HG03439 (cell line): ENCODE data around the gene RPL32.
"Not testable (repeated sequence)": the region's sequence is repeated elsewhere in the genome, so short reads cannot be mapped to it uniquely, and the experiment has no call there.

Experiments used
- ATAC-seq: cut with Tn5 transposase; IDR thresholded peaks from one replicate; pipeline ENCODE4 v1.9.1; 2021; ENCODE audit warnings: mild to moderate bottlenecking, moderate library complexity; ENCODE audit not compliant: unreplicated experiment

Gene RPL32

DNA sequence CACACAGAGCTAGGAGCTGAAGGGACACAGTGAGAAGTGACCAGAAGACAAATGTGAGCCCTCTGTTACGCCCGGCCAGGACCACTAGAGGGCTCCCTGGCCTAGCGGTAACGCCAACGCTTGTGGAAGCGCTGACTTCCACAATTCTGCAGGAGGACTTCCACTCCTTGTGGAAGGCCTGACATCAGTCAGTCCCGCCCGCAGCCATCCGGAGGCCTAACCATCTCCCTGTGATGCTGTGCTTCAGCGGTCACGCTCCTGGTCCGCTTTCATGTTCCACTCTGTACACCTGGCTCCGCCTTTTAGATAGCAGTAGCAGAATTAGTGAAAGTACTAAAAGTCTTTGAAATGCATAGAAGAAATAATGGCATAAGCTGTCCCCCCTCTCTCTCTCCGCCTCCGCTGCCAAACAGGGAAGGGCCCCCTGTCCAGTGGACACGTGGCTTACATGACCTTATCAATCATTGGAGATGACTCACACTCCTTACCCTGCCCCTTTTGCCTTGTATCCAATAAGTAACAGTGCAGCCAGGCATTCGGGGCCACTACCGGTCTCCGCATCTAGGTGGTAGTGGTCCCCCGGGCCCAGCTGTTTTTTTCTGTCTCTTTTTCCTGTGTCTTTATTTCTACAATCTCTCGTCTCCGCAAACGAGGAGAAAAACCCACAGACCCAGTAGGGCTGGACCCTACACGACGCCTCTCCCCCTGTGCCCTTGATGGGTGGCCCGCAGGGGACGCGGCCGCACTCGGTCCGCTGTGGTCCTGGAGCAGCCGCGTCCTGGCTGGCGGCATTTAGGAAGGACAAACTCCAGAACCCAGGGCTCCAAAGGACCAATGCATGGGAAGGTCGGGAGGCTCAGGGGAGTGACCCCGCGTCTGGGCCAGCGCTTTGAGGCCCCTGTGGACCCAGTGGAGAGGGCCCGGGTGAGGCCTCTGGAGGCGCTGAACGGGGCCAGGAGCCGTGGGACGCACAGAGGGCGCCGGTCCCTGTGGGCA lies 27.0 kb upstream of the RPL32 start:
- peak; percentile 58 for ATAC-seq

DNA sequence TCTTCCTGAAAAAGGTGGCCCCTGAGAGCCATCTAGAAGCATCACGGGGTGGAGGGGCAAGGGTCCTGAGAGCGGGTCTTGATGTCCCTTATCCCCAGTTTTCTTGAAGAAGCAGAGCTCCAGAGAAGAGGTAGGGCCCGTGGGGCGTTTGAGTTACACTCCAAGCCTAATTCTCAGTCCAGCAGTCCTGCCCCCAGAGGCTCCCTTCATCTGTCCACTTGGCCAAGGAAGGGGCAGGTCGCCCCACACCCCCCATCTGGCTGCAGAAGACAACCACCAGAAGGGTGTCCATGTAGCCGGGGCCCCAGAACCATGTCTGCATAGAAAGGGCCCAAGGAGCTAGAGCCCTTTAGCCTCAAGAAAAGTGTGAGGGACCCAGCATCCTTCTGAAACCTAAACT lies 25.5 kb upstream of the RPL32 start:
- ATAC-seq, result no peak

DNA sequence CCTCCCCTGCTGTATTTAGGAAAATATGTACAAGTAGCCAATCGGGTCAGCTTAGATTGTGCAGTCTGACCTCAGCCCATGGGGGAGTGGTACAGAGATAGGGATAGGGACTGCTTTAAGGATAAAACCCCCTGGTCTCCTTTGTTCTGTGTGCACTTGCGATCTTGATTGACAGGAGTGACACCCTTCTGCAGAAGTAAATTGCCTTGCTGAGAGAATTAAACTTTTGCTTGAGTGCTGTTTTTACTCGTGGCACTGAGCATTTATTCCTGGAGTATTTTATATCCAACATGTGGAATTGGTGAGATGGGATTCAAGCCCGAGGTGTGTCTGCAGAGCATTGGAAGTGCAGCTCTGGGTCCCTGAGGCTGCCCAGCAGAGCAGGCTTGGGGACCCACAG lies 23.9 kb upstream of the RPL32 start:
- ATAC-seq, result no peak

DNA sequence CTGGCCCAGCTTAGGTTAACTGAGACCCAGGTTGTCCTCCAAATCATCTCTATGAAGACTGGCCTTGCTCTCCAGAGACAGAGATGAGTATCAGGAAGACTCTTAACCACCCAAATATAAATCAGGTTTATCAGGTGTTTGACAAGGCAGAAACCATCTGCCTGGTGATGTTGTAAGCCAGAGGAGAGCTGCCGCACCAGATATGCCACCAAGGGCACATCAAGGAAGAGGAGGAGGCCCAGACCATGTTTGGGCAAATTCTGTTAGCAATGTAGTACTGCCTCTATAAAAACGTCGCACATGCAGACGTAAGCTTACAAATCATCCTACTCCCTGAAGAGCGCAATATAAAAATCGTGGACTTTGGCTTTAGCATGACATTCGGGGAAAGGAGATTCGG lies 21.0 kb upstream of the RPL32 start:
- ATAC-seq, result no peak

DNA sequence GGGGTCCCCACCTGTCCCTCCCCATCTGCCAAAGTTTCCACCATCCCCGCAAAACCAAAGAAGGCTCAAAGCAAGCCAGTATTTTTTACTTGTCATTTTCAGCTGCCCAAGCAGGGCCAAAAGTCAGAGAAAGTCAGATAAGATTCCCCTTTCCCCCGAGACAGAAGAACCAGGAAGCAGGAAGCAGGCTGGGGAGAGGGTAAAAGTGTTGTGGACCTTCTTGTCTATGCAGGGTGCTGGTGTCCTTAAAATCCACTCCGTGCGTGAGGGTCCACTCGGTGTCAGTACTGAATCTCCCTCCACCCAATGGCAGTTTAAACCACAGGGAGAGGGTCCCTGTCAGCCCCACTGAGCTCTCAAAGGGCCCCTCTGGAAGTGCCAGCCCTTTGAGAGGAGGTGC lies 20.2 kb upstream of the RPL32 start:
- no peak for ATAC-seq

DNA sequence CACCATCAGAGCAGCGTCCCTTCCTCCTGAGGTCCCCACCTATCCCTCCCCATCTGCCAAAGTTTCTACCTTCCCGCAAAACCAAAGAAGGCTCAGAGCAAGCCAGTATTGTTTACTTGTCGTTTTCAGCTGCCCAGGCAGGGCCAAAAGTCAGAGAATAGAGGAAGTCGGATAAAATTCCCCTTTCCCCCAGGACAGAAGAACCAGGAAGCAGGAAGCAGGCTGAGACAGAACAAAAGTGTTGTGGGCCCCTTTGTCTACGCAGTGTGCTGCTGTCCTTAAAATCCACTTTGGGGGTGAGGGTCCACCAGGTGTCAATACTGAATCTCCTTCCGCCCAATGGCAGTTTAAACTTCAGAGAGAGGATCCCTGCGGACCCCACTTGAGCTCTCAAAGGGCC lies 18.5 kb upstream of the RPL32 start:
- ATAC-seq, result no peak

DNA sequence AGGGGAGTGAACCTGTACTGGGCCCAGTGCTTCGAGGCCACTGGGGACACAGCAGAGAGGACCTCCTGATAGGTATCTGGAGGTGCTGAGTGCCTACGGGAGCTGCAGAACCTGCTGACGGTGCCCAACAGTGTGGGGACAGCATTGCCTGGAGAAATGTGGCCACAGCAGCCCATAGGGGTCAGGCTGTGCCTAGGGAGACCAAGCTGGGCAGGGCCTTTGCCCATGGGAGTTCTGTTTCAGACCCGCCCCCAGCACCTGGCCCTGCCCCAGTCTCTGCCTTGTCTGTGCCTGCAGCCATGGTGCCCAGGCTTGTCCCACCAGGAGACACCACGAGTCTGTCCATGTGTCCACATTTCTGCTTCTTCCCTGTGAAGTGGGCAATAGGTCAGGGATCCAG lies 15.3 kb upstream of the RPL32 start:
- ATAC-seq, result no peak

DNA sequence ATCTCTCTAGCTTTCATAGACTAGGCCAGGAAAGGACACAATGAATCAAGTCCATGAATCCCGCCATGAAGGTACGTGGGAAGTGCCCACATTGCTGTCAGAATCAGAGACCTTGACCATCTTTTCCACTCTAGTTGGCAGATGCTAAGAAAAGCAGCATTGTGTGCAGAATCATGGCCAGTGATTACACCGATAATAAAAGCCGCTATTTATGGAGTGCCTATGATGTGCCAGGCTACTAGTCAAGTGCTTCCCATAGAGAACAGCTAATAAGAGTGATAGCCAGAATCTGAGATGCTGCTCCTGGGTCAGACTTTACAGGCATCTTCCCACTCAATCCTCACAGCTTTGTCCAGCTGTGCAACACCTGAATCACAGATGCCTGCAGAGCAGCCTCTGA lies 13.2 kb upstream of the RPL32 start:
- ATAC-seq, result no peak

DNA sequence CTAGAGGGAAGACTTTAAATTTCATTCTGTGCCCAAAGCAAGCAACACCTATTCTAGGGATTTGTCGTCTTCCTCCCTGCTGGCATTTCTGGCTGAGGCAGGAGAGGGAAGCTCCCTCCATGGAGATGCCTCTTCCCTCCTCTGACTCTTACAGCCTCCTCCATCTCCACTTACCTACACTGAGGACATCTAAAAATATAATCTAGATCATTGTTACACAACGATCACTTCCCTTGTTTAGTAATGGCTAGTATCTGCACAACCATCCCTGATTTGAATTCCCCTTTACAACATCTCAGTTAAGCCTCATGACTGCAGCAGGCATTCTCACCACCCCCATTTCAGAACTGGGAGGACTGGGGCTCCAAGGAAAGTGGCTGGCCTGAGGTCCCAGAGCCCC lies 12.5 kb upstream of the RPL32 start:
- not testable (repeated sequence) for ATAC-seq

DNA sequence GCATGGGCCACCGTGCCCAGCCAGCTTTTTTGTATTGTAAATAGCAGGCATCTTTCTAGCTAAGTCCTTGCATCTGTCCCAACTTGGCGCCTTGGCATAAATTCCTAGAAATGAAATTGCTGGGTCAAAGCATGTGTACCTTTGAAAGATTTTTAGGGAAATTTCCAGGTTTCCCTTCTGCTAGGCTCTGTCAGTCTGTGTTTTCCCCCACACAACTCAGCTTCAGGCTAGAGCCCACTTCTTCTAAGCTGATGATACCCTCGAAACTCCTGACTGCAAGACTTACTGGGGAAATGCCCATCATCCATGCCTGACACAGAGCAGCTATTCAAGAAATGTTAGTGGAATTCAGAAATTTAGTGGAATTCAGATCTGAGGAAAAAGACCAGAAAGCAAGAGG lies 10.8 kb upstream of the RPL32 start:
- ATAC-seq, result no peak

DNA sequence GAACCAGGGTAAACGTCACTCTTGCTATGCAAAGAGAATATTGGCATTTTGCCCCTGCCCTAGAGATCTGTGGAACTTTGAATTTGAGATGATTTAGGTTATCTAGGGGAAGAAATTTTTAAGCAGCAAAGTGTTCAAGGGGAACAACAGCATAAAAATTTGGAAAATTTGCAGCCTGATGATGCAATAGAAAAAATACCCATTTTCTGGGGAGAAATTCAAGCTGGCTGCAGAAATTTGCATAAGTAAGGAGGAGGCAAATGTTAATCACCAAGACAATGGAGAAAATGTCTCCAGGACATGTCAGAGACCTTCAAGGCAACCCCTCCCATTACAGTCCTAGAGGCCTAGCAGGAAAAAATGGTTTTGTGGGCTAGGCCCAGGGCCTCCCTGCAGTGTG lies 4.4 kb upstream of the RPL32 start:
- ATAC-seq, result no peak

DNA sequence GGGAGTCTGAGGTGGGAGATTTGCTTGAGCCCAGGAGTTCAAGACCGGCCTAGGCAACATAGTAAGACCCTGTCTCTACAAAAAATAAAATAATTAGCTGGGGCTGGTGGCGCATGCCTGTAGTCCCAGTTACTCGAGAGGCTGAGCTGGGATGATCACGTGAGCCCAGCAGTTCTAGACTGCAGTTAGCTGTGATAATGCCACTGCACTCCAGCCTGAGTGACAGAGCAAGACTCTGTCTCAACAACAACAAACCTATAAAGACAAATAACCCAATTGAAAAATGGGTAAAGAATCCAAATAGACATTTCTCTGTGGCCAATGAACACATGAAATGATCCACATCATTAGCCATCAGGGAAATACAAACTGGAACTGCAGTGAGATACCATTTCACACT lies 1.1 kb upstream of the RPL32 start:
- ATAC-seq, result no peak

DNA sequence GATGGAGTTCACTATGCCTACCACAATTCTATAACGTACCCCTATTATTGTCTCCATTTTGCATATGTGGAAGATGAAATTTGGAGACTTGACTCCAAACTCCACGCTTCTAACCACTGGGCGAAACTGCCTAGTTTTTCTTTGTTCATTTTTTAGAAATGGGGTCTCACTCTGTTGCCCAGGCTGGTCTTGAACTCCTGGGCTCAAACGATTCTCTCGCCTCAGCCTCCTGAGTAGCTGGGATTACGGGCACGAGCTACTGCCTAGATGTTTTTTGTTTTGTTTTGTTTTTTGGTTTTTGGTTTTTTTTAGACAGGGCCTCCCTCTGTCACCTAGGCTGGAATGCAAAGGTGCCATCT lies 584 bp upstream of the RPL32 start:
- no peak for ATAC-seq

DNA sequence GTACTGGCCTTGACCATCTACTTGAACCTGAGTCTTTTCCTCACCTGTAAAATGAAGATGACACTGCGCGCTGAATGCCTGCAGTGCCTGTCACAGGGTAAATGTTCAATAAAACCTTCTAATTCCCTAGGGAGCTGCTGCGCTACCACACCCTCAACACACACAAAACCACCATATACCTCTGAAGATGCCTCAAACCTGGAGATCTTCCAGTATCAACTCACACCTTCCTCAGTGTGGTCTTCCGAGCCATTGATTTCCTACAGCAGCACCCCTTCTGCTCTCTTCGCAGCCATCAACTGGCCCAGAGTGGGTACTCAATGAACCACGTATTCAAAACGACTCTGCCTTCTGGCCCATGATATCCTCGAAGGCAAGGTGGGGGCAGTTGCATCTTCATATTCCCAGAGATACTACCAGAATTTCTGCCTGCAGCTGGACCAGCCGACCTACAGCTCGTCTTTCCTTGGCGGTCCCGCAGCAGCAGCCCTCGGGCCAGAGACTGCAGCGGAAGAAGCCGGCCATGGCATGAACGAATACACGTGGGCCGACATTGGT lies 695 bp downstream of the RPL32 start:
- ATAC-seq, result peak; percentile 27

DNA sequence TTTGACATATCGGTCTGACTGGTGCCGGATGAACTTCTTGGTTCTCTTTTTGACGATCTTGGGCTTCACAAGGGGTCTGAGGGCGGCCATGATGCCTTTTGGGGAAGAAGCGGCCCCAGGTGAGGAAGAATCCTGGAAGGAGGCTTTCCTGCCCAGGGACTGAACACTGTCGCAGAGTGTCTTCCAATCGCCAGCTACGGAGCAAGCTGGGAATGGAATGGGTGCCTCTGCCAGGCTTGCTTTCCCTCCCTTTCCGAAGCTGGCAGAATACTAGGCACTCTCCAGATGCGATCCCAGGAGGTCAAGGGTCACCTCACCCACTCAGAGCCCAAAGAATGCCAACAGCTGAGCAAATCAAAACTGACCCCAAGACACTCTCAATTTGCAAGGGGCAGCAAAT lies 1.2 kb downstream of the RPL32 start:
- ATAC-seq, result not testable (repeated sequence)

DNA sequence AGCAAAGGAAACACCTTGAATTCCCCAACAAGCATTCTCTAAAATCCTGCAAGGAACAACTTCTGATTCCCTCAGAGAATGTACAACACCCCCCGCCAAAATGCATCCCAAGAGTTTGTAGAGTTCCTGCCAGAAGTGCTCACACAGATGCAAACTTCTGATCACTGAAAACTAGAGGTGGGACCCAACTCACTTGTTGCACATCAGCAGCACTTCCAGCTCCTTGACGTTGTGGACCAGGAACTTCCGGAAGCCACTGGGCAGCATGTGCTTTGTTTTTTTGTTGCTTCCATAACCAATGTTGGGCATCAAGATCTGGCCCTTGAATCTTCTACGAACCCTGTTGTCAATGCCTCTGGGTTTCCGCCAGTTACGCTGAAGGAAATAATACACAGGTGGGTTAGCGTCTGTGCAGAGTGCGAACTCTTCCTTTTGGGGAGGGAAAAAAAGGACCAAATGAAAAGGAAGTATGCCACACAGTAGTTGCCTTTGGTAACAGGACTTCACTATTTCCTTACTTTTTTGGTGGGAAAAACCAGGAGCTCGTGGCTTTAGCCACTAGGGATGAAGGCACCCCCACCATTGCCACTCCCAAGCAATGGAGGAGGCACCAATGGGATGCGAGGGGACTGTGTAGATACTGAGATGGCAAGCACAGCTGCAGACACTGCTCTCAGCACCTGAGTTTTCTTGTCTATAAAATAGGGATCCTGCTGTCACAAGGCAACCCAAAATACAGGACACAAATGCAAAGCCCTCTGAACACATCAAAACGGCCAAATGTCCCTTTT lies 2.0 kb downstream of the RPL32 start:
- ATAC-seq, result no peak

DNA sequence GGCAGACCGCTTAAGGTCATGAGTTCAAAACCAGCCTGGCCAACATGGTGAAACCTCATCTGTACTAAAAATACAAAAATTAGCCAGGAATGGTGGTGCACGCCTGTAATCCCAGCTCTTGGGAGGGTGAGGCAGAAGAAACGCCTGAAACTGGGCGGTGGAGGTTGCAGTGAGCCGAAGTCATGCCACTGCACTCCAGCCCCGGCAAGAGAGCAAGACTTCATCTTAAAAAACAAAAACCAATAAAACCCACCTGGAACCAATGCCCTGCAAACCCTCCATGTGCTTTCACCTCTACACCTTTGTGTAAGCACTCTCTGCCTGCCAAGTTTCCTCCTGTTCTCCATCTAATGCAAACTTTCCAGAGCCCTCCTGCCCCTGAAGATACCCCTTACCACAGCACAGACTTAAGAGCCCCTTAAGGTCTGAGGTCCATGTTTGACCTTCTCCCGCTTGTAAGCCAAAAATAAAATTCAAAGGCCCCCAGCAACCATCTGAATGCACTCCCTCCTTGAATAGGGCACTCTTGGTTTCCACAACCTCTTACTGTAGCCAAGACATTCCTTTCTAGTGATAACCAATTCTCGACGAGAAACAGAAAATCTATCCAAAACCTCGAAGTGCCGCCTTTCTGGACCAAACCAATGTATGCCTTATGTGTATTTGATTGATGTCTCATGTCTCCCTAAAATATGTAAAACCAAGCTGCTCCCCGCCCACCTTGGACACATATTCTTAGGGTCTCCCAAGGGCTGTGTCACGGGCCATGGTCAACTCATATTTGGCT lies 3.0 kb downstream of the RPL32 start:
- no peak for ATAC-seq

DNA sequence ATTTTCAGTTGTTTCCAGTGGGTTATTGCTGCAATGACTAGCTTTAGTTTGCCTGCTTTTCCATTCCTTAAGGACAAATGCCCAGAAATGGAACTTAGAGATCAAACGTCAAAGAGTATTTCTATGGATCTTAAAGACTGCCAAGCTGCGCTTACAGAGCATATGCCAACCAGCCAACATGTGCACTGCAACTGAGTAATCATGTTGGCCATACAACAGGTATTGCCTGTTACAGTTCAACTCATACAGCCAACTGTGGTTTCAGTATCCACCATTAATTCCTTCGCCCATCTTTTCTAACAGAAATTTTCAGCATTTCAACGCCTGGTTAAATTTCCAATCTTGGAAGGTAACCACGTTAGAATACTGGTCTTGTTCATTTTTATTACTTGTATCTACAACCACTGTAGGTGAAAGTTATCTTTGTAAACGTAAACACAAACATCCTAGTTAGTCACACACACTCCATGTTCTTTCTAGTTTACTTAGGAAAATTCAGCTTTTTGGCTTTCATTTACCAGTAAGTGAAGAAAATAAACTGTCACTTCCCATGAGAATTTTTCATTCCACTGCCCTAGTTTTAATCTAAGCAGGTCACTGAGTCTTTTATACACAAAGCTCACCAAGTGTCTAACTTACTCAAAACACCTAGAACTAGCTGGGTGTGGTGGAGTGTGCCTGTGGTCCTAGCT lies 3.9 kb downstream of the RPL32 start:
- ATAC-seq, result no peak

DNA sequence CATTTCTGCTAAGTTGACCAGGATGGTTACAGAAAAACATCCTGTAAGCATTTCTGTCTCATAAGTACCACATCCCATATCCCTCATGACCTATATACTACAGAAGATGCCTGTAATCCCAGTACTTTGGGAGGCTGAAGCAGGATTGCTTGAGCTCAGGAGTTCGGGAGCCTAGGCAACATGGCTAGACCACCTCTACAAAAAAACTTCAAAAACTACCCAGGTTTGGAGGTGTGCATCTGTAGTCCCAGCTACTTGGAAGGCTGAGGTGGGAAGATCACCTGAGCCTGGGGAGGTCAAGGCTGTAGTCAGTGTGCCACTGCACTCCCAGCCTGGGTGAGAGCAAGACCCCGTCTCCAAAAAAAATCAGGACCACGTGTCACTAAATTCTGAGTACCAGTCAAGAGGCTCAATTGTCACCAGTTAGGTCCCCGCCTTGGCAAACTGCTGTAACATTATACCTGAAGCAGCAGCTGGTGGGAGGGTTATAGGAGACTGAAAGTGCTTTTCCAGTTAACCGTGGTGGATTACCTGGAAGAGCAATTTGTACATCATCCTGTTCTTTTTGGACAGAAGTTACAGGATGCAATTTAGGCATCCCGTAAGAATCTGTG lies 6.2 kb downstream of the RPL32 start:
- ATAC-seq, result no peak
